Testis (tissue), 3 donors: ENCODE data around the gene IL26. TPM values are rescaled to one million over a fixed set of nuclear protein-coding genes. Genes with fewer than 3 reads are reported as not detected.
A peak's percentile ranks its signal among the peaks of the same experiment; 100 is the strongest.

Experiments used
- DNase-seq: peaks from one replicate; pipeline ENCODE4 v3.0.0-alpha.2; 2019
- H3K27ac ChIP-seq, 2 donors: fragments of 200-600 bp; sonication (generic); one replicate each; pipeline ENCODE4 v1.5.1; 2019
- H3K27me3 ChIP-seq: fragments of 200-600 bp; sonication (generic); one replicate; pipeline ENCODE4 v1.5.1; 2019
- H3K36me3 ChIP-seq: fragments of 200-600 bp; sonication (generic); one replicate; pipeline ENCODE4 v1.5.1; 2017; ENCODE audit warnings: low read depth; ENCODE audit errors: missing control alignments
- H3K4me1 ChIP-seq: fragments of 200-600 bp; sonication (generic); one replicate; pipeline ENCODE4 v1.5.1; 2019
- H3K4me3 ChIP-seq, 2 donors: fragments of 200-600 bp; sonication (generic); one replicate each; pipeline ENCODE4 v1.5.1; 2017 to 2019
- H3K9me3 ChIP-seq: fragments of 200-600 bp; sonication (generic); one replicate; pipeline ENCODE4 v1.5.1; 2017
- POLR2A ChIP-seq: fragments of 450-650 bp; IDR thresholded peaks from one replicate; pipeline ENCODE4 v1.6.1; 2017; ENCODE audit warnings: antibody characterized with exemption, mild to moderate bottlenecking, moderate library complexity
- WGBS, 2 donors: methylation state at CpG; one replicate each; pipeline ENCODE4 v1.1.5; 2018; 5-methylcytosine and 5-hydroxymethylcytosine counted together
- intact Hi-C: fragments of 100-400 bp; cut with DNase I; formaldehyde crosslinking; loops from one replicate; pipeline ENCODE4 v1.15.1; 2023; ENCODE audit warnings: low total_unique reads
- polyA plus RNA-seq: library from polyadenylated mRNA; stranded (reverse); fragments of 350-450 nt; fragmentation: Illumina TruSeq; extraction: RNeasy Lipid Tissue Mini Kit (QIAGEN cat#74804); gene quantifications from one replicate; pipeline ENCODE4 v1.2.3, GENCODE V29; 2014; ENCODE audit warnings: low read depth, low replicate concordance; ENCODE audit not compliant: insufficient read depth
- total RNA-seq, 2 donors: library from RNA; depleted of rRNA; stranded (reverse); fragments of >200 nt; gene quantifications; one replicate each; pipeline ENCODE4 v1.2.3, GENCODE V29; 2016
- TF ChIP-seq, protein P1 (sequence below), 3 experiments: fragments of 450-650 bp in 2 of 3; fragments of 200-600 bp in 1 of 3; sonication (generic) in 1 of 3; IDR thresholded peaks; one replicate each; pipeline ENCODE4 v1.5.1; 2016 to 2019; ENCODE audit warnings: antibody characterized with exemption in 3 of 3, mild to moderate bottlenecking in 2 of 3, moderate library complexity in 1 of 3

Gene IL26
- total and polyA plus RNA-seq, 3 donors from 2014 or later = not detected

DNA sequence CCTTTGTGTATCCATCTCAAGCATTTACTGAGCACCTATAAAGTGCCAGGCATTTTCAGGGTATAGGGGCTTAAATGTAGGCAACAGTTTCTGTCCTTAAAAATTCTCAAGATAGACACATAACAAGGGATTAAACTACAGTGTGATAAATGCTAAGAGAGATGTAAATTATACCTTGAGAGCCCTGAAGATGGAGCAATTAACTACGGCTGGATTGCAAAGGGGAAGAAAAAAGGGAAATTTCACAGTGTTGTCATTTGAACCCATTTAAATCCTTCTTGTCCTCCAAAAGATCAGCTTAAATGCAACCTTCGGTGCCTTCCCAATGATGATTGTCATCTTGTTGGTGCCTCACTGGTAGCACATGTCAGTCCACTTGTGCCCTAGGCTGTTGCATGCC is 11.5 kb upstream of the IL26 start:
- no peaks in the 10 kb centered on the region for H3K36me3 ChIP-seq
- intact Hi-C loops = no loop called here
- no peaks in the 10 kb centered on the region for H3K9me3 ChIP-seq
- peak overlapping the region in 1 of 2 donors; percentile 54 for H3K27ac ChIP-seq
- DNase-seq = no peak
- no peaks in the 10 kb centered on the region for H3K27me3 ChIP-seq
- no peak overlapping the region for H3K4me3 ChIP-seq
- WGBS, 2 donors = 55 to 60% methylated on average over 2 of the region's 2 CpGs
- TF ChIP-seq POLR2A = no peak
- TF ChIP-seq, protein P1, sequence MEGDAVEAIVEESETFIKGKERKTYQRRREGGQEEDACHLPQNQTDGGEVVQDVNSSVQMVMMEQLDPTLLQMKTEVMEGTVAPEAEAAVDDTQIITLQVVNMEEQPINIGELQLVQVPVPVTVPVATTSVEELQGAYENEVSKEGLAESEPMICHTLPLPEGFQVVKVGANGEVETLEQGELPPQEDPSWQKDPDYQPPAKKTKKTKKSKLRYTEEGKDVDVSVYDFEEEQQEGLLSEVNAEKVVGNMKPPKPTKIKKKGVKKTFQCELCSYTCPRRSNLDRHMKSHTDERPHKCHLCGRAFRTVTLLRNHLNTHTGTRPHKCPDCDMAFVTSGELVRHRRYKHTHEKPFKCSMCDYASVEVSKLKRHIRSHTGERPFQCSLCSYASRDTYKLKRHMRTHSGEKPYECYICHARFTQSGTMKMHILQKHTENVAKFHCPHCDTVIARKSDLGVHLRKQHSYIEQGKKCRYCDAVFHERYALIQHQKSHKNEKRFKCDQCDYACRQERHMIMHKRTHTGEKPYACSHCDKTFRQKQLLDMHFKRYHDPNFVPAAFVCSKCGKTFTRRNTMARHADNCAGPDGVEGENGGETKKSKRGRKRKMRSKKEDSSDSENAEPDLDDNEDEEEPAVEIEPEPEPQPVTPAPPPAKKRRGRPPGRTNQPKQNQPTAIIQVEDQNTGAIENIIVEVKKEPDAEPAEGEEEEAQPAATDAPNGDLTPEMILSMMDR (IDR thresholded peaks at IDR 0.05) = no peak
- peaks cover 5% of the 10 kb centered on the region for H3K4me1 ChIP-seq

DNA sequence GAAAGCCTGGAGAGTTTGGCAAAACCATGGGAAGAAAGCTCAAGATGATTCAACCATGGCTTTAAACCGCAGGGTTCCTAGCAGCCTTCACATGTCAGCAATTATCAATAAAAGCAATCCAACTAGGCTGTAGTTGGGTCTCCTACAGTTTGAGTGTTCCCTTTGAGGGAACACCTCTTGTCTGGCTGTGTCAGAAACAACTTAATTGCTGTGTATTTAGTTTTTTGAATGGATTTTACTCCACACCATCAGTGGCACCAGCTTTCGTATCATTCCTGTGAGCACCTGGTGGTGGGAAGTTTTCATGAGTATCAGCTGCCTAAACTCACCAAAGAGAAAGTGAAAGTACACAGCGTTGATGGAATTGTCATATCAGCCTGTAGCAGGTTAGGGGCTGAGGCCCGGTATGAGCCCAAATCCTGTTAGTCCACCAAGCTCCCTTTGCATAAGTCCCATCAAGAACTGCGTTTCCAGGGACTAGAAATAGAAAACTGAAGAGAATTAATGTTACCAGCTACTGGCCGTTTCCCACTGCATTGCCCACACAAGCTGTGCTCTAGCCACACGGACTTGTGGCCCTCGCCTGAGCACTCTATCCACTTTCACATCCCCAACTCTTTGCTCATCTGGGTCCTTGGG is 10.9 kb upstream of the IL26 start:
- no peaks in the 10 kb centered on the region for H3K9me3 ChIP-seq
- H3K27me3 ChIP-seq = no peaks in the 10 kb centered on the region
- TF ChIP-seq, protein P1 (IDR thresholded peaks at IDR 0.05) = no peak
- TF ChIP-seq POLR2A = no peak
- no peak overlapping the region for H3K4me3 ChIP-seq
- peak overlapping the region in 1 of 2 donors; percentile 54 for H3K27ac ChIP-seq
- 64% methylated on average over 8 of the region's 8 CpGs for WGBS, 2 donors
- H3K4me1 ChIP-seq = peaks cover 3% of the 10 kb centered on the region
- intact Hi-C loops = no loop called here
- no peaks in the 10 kb centered on the region for H3K36me3 ChIP-seq
- DNase-seq = no peak

DNA sequence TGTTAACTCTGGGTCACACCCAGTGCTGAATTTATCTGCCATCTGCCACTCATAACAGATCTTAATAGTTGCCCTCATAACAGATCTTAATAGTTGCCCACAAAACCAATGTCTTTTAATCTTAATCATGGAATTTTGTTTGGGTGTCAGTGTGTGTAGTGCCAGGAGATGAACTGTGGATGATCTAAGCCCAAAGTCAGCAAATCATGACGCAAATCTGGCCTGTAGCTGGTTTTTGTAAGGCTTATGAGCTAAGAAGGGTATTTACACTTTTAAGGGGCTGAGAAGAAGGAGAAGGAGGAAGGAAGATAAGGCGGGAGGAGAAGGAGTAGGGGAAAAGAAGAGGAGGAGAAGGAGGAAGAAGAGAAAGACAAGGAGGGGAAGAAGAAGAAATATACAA is 10.0 kb upstream of the IL26 start:
- no peaks in the 10 kb centered on the region for H3K4me1 ChIP-seq
- DNase-seq = no peak
- intact Hi-C loops = no loop called here
- H3K36me3 ChIP-seq = no peaks in the 10 kb centered on the region
- no peaks in the 10 kb centered on the region for H3K27me3 ChIP-seq
- H3K27ac ChIP-seq = no peak overlapping the region
- H3K9me3 ChIP-seq = no peaks in the 10 kb centered on the region
- no peak for TF ChIP-seq POLR2A
- TF ChIP-seq, protein P1 (IDR thresholded peaks at IDR 0.05) = no peak
- H3K4me3 ChIP-seq = no peak overlapping the region
- WGBS, 2 donors = 92 to 95% methylated on average over 2 of the region's 2 CpGs

DNA sequence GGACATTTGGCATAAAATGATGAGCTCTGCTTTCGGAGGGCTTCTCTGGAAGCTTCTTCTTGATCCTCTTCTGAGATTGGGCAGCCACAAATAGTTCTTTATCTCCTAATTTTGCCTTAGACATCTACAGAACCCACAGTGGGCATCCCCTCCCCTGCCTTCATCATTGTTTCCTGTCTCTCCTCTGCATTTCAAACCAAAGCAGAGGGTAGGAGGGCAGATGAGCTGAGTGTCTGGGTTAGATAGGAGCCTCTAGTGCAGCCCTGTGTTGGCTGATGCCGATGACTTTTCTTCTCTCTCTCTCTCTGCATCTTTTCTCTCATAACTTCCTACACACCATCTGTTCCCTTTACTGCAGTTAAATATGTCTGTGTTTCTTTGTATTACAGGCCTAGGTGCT is 8.5 kb upstream of the IL26 start:
- no peaks in the 10 kb centered on the region for H3K27me3 ChIP-seq
- WGBS, 2 donors = 85 to 97% methylated on average over 2 of the region's 2 CpGs
- H3K9me3 ChIP-seq = no peaks in the 10 kb centered on the region
- H3K27ac ChIP-seq = no peak overlapping the region
- no peaks in the 10 kb centered on the region for H3K36me3 ChIP-seq
- no peak overlapping the region for H3K4me3 ChIP-seq
- DNase-seq = no peak
- intact Hi-C loops = no loop called here
- no peak for TF ChIP-seq POLR2A
- TF ChIP-seq, protein P1 (IDR thresholded peaks at IDR 0.05) = no peak
- no peaks in the 10 kb centered on the region for H3K4me1 ChIP-seq

DNA sequence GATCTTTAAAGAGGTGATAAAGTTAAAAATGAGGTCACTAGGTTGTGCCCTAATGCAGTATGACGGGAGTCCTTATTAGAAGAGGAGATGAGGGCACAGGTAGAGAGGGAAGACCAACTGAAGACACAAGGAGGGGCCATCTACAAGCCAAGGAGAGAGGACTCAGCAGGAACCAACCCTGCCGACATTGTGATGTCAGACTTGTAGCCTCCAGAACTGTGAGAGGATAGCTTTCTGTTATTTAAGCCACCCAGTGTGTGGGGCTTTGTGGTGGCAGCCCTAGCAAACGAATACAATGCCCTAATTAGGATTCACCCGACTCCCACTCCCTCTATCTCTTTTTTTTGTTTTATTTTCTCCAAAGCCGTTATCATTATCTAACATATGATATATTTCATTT is 7.9 kb upstream of the IL26 start:
- DNase-seq = no peak
- TF ChIP-seq, protein P1 (IDR thresholded peaks at IDR 0.05) = no peak
- TF ChIP-seq POLR2A = no peak
- WGBS, 2 donors = 74 to 75% methylated on average over 5 of the region's 5 CpGs
- Histone ChIP-seq H3K27ac (no peak overlapping the region), H3K4me3 (no peak overlapping the region), H3K4me1 (no peaks in the 10 kb centered on the region), H3K36me3 (no peaks in the 10 kb centered on the region), H3K27me3 (no peaks in the 10 kb centered on the region), H3K9me3 (no peaks in the 10 kb centered on the region)
- intact Hi-C loops = no loop called here
